Astrocyte of the cerebellum (primary cell): ENCODE results near the gene ADARB2.

Experiments
- DNase-seq: peaks from one replicate; pipeline ENCODE4 v3.0.0-alpha.2; 2011; ENCODE audit warnings: low read depth
- H3K4me3 ChIP-seq: 2 replicates; pipeline ENCODE4 v1.5.1; 2011; ENCODE audit warnings: mild to moderate bottlenecking, low read depth, low read length, moderate library complexity
- CTCF ChIP-seq: IDR thresholded peaks from 2 replicates; pipeline ENCODE4 v1.5.1; 2012; ENCODE audit warnings: low read length, low read depth, moderate library complexity, mild to moderate bottlenecking; ENCODE audit errors: missing control alignments
- in situ Hi-C: cut with HindIII; loops from 2 replicates; pipeline ENCODE4 v1.10.0; 2017; ENCODE audit warnings: low sequenced_read_pairs

The ADARB2 gene

GRCh38 chr10:1190791-1191490 lies 546.4 kb downstream of the ADARB2 start:
- no peak overlapping the region for H3K4me3 ChIP-seq
- in situ Hi-C loops, result no loop called here
- DNase-seq, result no peak
- no peak for TF ChIP-seq CTCF

GRCh38 chr10:1190052-1190395 lies 547.3 kb downstream of the ADARB2 start:
- in situ Hi-C loops, result no loop called here
- TF ChIP-seq CTCF, result no peak
- no peak for DNase-seq
- H3K4me3 ChIP-seq, result no peak overlapping the region

- in situ Hi-C loops, result no loop called here
- no peak overlapping the region for H3K4me3 ChIP-seq
- TF ChIP-seq CTCF, result no peak
- DNase-seq, result no peak
Measured at GRCh38 chr10:1189166-1190051, 547.9 kb downstream of the ADARB2 start.

- DNase-seq, result no peak
- H3K4me3 ChIP-seq, result no peak overlapping the region
- in situ Hi-C loops, result no loop called here
- TF ChIP-seq CTCF, result no peak
Measured at GRCh38 chr10:1188558-1189135, 548.7 kb downstream of the ADARB2 start.

GRCh38 chr10:1187855-1188557 lies 549.3 kb downstream of the ADARB2 start:
- DNase-seq, result no peak
- in situ Hi-C loops, result no loop called here
- TF ChIP-seq CTCF, result no peak
- no peak overlapping the region for H3K4me3 ChIP-seq

- no peak for DNase-seq
- no peak for TF ChIP-seq CTCF
- in situ Hi-C loops, result no loop called here
- no peak overlapping the region for H3K4me3 ChIP-seq
Measured at GRCh38 chr10:1187151-1187854, 550.0 kb downstream of the ADARB2 start.
